Neural cell (in vitro differentiated cells): ENCODE results near the gene LSAMP. TPM values are rescaled to one million over a fixed set of nuclear protein-coding genes. Genes with fewer than 3 reads are reported as not detected.

Source experiments
- H2AFZ ChIP-seq: fragments of 200-600, 300-800 bp; sonication (generic), shearing (Covaris generic); 2 replicates; pipeline ENCODE4 v1.6.0; 2014; ENCODE audit warnings: low read depth, mild to moderate bottlenecking, antibody characterized with exemption, low read length, moderate library complexity
- H3F3A ChIP-seq: fragments of 200-600 bp; shearing (Covaris generic); 2 replicates; pipeline ENCODE4 v1.6.1; 2016; ENCODE audit warnings: mild to moderate bottlenecking, moderate library complexity, mixed read lengths, antibody characterized with exemption, low read length; ENCODE audit not compliant: insufficient read depth, poor library complexity, severe bottlenecking
- H3K27ac ChIP-seq: fragments of 200-600, 300-800 bp; sonication (generic), shearing (Covaris generic); 2 replicates; pipeline ENCODE4 v1.5.1; 2014; ENCODE audit warnings: mild to moderate bottlenecking, low read length, moderate library complexity
- H3K27me3 ChIP-seq: fragments of 300-800, 200-600 bp; sonication (generic), shearing (Covaris generic); 2 replicates; pipeline ENCODE4 v1.6.0; 2014; ENCODE audit warnings: mild to moderate bottlenecking, low read depth, low read length, moderate library complexity; ENCODE audit not compliant: insufficient read depth
- H3K36me3 ChIP-seq: fragments of 300-800, 200-600 bp; sonication (generic), shearing (Covaris generic); 2 replicates; pipeline ENCODE4 v1.5.1; 2014; ENCODE audit warnings: mild to moderate bottlenecking, antibody characterized with exemption, low read length, moderate library complexity; ENCODE audit not compliant: insufficient read depth
- H3K4me2 ChIP-seq: fragments of 300-800, 200-600 bp; sonication (generic), shearing (Covaris generic); 2 replicates; pipeline ENCODE4 v1.6.0; 2014; ENCODE audit warnings: mild to moderate bottlenecking, low read length
- H3K4me3 ChIP-seq: fragments of 300-800, 200-600 bp; sonication (generic), shearing (Covaris generic); 2 replicates; pipeline ENCODE4 v1.5.1; 2014; ENCODE audit warnings: mild to moderate bottlenecking, low read length, moderate library complexity
- H3K79me2 ChIP-seq: fragments of 200-600 bp; shearing (Covaris generic); replicated peaks from 2 replicates; pipeline ENCODE4 v1.6.0; 2014; ENCODE audit warnings: mild to moderate bottlenecking, low read length, moderate library complexity; ENCODE audit not compliant: insufficient read depth
- H3K9ac ChIP-seq: fragments of 300-800, 200-600 bp; sonication (generic), shearing (Covaris generic); 2 replicates; pipeline ENCODE4 v1.6.1; 2016; ENCODE audit warnings: mild to moderate bottlenecking, low read length, mixed read lengths
- H3K9me2 ChIP-seq: fragments of 200-600 bp; shearing (Covaris generic); 2 replicates; pipeline ENCODE4 v1.6.1; 2016; ENCODE audit warnings: mild to moderate bottlenecking, low read length, mixed read lengths; ENCODE audit not compliant: insufficient read depth
- H3K9me3 ChIP-seq: fragments of 200-600, 300-800 bp; sonication (generic), shearing (Covaris generic); 2 replicates; pipeline ENCODE4 v1.6.1; 2016; ENCODE audit warnings: mild to moderate bottlenecking, mixed run types, low read length, moderate library complexity, mixed read lengths
- H4K20me1 ChIP-seq: fragments of 200-600 bp; shearing (Covaris generic); 2 replicates; pipeline ENCODE4 v1.6.1; 2016; ENCODE audit warnings: mild to moderate bottlenecking, mixed run types; ENCODE audit not compliant: insufficient read depth
- EP300 ChIP-seq: fragments of 450-650 bp; conservative IDR thresholded peaks from 2 replicates; pipeline ENCODE4 v1.6.1; 2014; ENCODE audit warnings: antibody characterized with exemption, mild to moderate bottlenecking, moderate library complexity; ENCODE audit not compliant: poor library complexity, severe bottlenecking
- EZH2 ChIP-seq: fragments of 200-600, 300-800 bp; shearing (Covaris generic), sonication (generic); IDR thresholded peaks from 2 replicates; pipeline ENCODE4 v1.6.1; 2014; ENCODE audit warnings: antibody characterized with exemption, low read length, borderline replicate concordance, mild to moderate bottlenecking; ENCODE audit not compliant: insufficient read depth, poor library complexity, severe bottlenecking
- MXI1 ChIP-seq: fragments of 450-650 bp; conservative IDR thresholded peaks from 2 replicates; pipeline ENCODE4 v1.6.1; 2014; ENCODE audit warnings: antibody characterized with exemption, mild to moderate bottlenecking; ENCODE audit not compliant: poor library complexity, severe bottlenecking
- POLR2AphosphoS5 ChIP-seq: IDR thresholded peaks from 2 replicates; pipeline ENCODE4 v1.6.1; 2012
- RAD21 ChIP-seq: fragments of 450-650 bp; conservative IDR thresholded peaks from 2 replicates; pipeline ENCODE4 v1.6.1; 2014; ENCODE audit warnings: antibody characterized with exemption, mild to moderate bottlenecking, moderate library complexity
- SMC3 ChIP-seq: fragments of 450-650 bp; conservative IDR thresholded peaks from 2 replicates; pipeline ENCODE4 v1.6.1; 2014; ENCODE audit warnings: antibody characterized with exemption, mild to moderate bottlenecking, moderate library complexity; ENCODE audit not compliant: poor library complexity
- TAF1 ChIP-seq: IDR thresholded peaks from 2 replicates; pipeline ENCODE4 v1.6.1; 2012; ENCODE audit warnings: low read depth
- polyA plus RNA-seq: library from polyadenylated mRNA; depleted of rRNA; stranded (reverse); fragments of >200 nt; gene quantifications from 2 replicates; pipeline ENCODE4 v1.2.3, GENCODE V29; 2014
- TF ChIP-seq, protein P1 (sequence below): IDR thresholded peaks from 2 replicates; pipeline ENCODE4 v1.6.1; 2012; ENCODE audit warnings: borderline replicate concordance
- TF ChIP-seq, protein P2 (sequence below): fragments of 450-650 bp; IDR thresholded peaks from 2 replicates; pipeline ENCODE4 v1.5.1; 2014; ENCODE audit warnings: antibody characterized with exemption, mild to moderate bottlenecking, moderate library complexity; ENCODE audit not compliant: poor library complexity, severe bottlenecking

Gene LSAMP
- polyA plus RNA-seq, 1 donor from 2014 or later = 93.6 TPM

DNA sequence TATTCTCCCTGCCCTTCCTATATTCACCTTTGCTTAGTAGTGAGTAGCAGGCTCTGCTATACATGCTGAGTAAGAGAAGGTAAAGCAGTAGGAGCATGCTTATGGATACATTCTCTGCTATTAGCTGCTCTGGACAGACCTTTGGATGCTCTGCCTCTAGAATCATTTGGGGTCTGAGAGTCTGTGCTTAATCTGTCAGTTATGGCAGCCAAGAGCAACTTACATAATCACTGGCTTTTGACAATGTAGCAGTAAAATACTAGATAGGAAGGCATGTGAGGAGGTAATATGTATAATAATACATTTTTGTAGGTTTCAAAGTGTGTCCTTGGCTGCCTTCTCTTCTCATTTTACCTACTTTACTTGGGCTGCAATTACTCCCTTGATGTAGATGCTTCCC lies 544.3 kb downstream of the LSAMP start:
- Histone ChIP-seq H3K9me3 (no peaks in the 10 kb centered on the region), H3K27me3 (no peaks in the 10 kb centered on the region), H3K4me3 (no peak overlapping the region), H3K4me2 (no peak overlapping the region), H3K27ac (no peak overlapping the region), H3K9me2 (no peaks in the 10 kb centered on the region), H3K79me2 (no peaks in the 10 kb centered on the region), H4K20me1 (no peaks in the 10 kb centered on the region), H3K9ac (no peak overlapping the region), H3K36me3 (no peaks in the 10 kb centered on the region), H2AFZ (no peak overlapping the region), H3F3A (no peaks in the 10 kb centered on the region)
- TF ChIP-seq, protein P1, sequence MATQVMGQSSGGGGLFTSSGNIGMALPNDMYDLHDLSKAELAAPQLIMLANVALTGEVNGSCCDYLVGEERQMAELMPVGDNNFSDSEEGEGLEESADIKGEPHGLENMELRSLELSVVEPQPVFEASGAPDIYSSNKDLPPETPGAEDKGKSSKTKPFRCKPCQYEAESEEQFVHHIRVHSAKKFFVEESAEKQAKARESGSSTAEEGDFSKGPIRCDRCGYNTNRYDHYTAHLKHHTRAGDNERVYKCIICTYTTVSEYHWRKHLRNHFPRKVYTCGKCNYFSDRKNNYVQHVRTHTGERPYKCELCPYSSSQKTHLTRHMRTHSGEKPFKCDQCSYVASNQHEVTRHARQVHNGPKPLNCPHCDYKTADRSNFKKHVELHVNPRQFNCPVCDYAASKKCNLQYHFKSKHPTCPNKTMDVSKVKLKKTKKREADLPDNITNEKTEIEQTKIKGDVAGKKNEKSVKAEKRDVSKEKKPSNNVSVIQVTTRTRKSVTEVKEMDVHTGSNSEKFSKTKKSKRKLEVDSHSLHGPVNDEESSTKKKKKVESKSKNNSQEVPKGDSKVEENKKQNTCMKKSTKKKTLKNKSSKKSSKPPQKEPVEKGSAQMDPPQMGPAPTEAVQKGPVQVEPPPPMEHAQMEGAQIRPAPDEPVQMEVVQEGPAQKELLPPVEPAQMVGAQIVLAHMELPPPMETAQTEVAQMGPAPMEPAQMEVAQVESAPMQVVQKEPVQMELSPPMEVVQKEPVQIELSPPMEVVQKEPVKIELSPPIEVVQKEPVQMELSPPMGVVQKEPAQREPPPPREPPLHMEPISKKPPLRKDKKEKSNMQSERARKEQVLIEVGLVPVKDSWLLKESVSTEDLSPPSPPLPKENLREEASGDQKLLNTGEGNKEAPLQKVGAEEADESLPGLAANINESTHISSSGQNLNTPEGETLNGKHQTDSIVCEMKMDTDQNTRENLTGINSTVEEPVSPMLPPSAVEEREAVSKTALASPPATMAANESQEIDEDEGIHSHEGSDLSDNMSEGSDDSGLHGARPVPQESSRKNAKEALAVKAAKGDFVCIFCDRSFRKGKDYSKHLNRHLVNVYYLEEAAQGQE = no peak
- no peak for TF ChIP-seq EP300
- no peak for TF ChIP-seq POLR2AphosphoS5
- TF ChIP-seq EZH2 = no peak
- TF ChIP-seq, protein P2, sequence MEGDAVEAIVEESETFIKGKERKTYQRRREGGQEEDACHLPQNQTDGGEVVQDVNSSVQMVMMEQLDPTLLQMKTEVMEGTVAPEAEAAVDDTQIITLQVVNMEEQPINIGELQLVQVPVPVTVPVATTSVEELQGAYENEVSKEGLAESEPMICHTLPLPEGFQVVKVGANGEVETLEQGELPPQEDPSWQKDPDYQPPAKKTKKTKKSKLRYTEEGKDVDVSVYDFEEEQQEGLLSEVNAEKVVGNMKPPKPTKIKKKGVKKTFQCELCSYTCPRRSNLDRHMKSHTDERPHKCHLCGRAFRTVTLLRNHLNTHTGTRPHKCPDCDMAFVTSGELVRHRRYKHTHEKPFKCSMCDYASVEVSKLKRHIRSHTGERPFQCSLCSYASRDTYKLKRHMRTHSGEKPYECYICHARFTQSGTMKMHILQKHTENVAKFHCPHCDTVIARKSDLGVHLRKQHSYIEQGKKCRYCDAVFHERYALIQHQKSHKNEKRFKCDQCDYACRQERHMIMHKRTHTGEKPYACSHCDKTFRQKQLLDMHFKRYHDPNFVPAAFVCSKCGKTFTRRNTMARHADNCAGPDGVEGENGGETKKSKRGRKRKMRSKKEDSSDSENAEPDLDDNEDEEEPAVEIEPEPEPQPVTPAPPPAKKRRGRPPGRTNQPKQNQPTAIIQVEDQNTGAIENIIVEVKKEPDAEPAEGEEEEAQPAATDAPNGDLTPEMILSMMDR = no peak
- TF ChIP-seq TAF1 = no peak
- no peak for TF ChIP-seq SMC3
- TF ChIP-seq RAD21 = no peak
- TF ChIP-seq MXI1 = no peak

GRCh38 chr3:115899535-115899934 lies 545.8 kb downstream of the LSAMP start:
- H3F3A ChIP-seq = no peaks in the 10 kb centered on the region
- H3K79me2 ChIP-seq = no peaks in the 10 kb centered on the region
- H3K4me2 ChIP-seq = no peak overlapping the region
- H3K36me3 ChIP-seq = no peaks in the 10 kb centered on the region
- H3K9ac ChIP-seq = no peak overlapping the region
- no peaks in the 10 kb centered on the region for H3K9me2 ChIP-seq
- TF ChIP-seq, protein P1 = no peak
- TF ChIP-seq RAD21 (no peak), EP300 (no peak), TAF1 (no peak), SMC3 (no peak), MXI1 (no peak), EZH2 (no peak), POLR2AphosphoS5 (no peak)
- TF ChIP-seq, protein P2 = no peak
- no peak overlapping the region for H3K4me3 ChIP-seq
- H4K20me1 ChIP-seq = no peaks in the 10 kb centered on the region
- H3K27me3 ChIP-seq = no peaks in the 10 kb centered on the region
- no peak overlapping the region for H3K27ac ChIP-seq
- H2AFZ ChIP-seq = no peak overlapping the region
- H3K9me3 ChIP-seq = no peaks in the 10 kb centered on the region
